ENCODE results near the gene GMCL1. TPM values are rescaled to one million over a fixed set of nuclear protein-coding genes. Genes with fewer than 3 reads are reported as not detected.

GMCL1 gene
- 7.1 and 8.0 TPM in 2 replicates for total RNA-seq

GRCh38 chr2:69829256-69830044 lies at the start of gene GMCL1:
TSS of gene GMCL1 (plus strand) at chr2:69829660. CDS start at chr2:69829893, 233 bp downstream.

GRCh38 chr2:69893684-69894551 lies 64.5 kb downstream of the GMCL1 start, which contains the start of gene SNRNP27:
TSS of gene SNRNP27 (plus strand) at chr2:69893956. CDS start at chr2:69893985, 29 bp downstream.

GRCh38 chr2:69914950-69915945 lies 85.8 kb downstream of the GMCL1 start, which contains the start of gene MXD1:
TSS of gene MXD1 (plus strand) at chr2:69915109. CDS start at chr2:69915331, 222 bp downstream.

Other genes with a start within 250 kb of the GMCL1 start
- gene AAK1, start 185.9 kb upstream of the GMCL1 start, total RNA-seq: 29.9 and 30.1 TPM in 2 replicates
- 32.9 and 36.9 TPM in 2 replicates for gene ANXA4, start 87.5 kb upstream of the GMCL1 start, total RNA-seq
- gene SNRNP27, start 64.3 kb downstream of the GMCL1 start, total RNA-seq: 33.1 and 39.8 TPM in 2 replicates
- 5.5 and 5.9 TPM in 2 replicates for gene MXD1, start 85.4 kb downstream of the GMCL1 start, total RNA-seq
- 0.19 and 0.78 TPM in 2 replicates for gene ASPRV1, start 132.0 kb downstream of the GMCL1 start, total RNA-seq